GM12878 (cell line): ENCODE results near the gene NEK5. TPM values are rescaled to one million over a fixed set of nuclear protein-coding genes. Genes with fewer than 3 reads are reported as not detected.

ENCODE experiments used
- ATAC-seq: fragments of 200-7000 bp; cut with Tn5 transposase; 3 replicates; pipeline ENCODE4 v1.9.1; 2020; ENCODE audit warnings: mild to moderate bottlenecking, moderate library complexity
- BruUV-seq: library from RNA; stranded (reverse); fragments of 400-500 nt; replicated peaks from 2 replicates; lab custom pipeline; 2021; lab: Mats Ljungman, UMichigan
- CTCF ChIA-PET: fragments of 300-600 bp; sonication (Branson Sonifier 250); formaldehyde crosslinking; extraction: SDS; loops from one replicate; lab custom pipeline; 2021; ENCODE audit warnings: inconsistent platforms; lab: Yijun Ruan, JAX
- POLR2A ChIA-PET: fragments of 350-600 bp; formaldehyde crosslinking; extraction: SDS; loops from one replicate; lab custom pipeline; 2021; ENCODE audit warnings: inconsistent platforms; lab: Charles Lee
- RAD21 ChIA-PET: fragments of 300-600 bp; sonication (Branson Sonifier 250); formaldehyde crosslinking; loops from one replicate; lab custom pipeline; 2023; ENCODE audit warnings: antibody characterized with exemption; ENCODE audit not compliant: unreplicated experiment; lab: Charles Lee
- SMC1A ChIA-PET: fragments of 300-600 bp; sonication (Branson Sonifier 250); formaldehyde crosslinking; loops from one replicate; lab custom pipeline; 2023; ENCODE audit not compliant: unreplicated experiment, uncharacterized antibody; lab: Charles Lee
- DNase-seq: peaks from one replicate; pipeline ENCODE4 v3.0.0-alpha.2; 2011; ENCODE audit warnings: low read depth, low spot score
- FAIRE-seq: peaks from 3 replicates; lab custom pipeline; 2011; peaks lifted over from hg19 to GRCh38; lab: Jason Lieb, UNC
- H2AFZ ChIP-seq: 2 replicates; pipeline ENCODE4 v1.6.0; 2011; ENCODE audit warnings: low read depth, low read length, control low read depth; ENCODE audit not compliant: control insufficient read depth
- H3K27ac ChIP-seq: 2 replicates; pipeline ENCODE4 v1.5.1; 2011; ENCODE audit warnings: control low read depth; ENCODE audit not compliant: control insufficient read depth, insufficient read depth
- H3K27me3 ChIP-seq, 2 experiments: replicated peaks in 1 of 2; 2 replicates each; pipeline versions ENCODE4 v1.6.0 to v1.6.1; 2011; ENCODE audit warnings: low read length in 1 of 2; ENCODE audit not compliant: control insufficient read depth in 2 of 2, insufficient read depth in 2 of 2
- H3K36me3 ChIP-seq, 2 experiments: 2 replicates each; pipeline ENCODE4 v1.5.1; 2011; ENCODE audit warnings: low read length in 1 of 2; ENCODE audit not compliant: control insufficient read depth in 2 of 2, insufficient read depth in 2 of 2
- H3K4me1 ChIP-seq: 2 replicates; pipeline ENCODE4 v1.6.1; 2011; ENCODE audit warnings: mild to moderate bottlenecking, low read length, moderate library complexity, mixed read lengths; ENCODE audit not compliant: control insufficient read depth, insufficient read depth
- H3K4me2 ChIP-seq: 2 replicates; pipeline ENCODE4 v1.6.0; 2011; ENCODE audit warnings: control low read depth; ENCODE audit not compliant: control insufficient read depth, insufficient read depth
- H3K4me3 ChIP-seq: fragments of 200-600 bp; sonication (generic); 2 replicates; pipeline ENCODE4 v1.5.1; 2016
- H3K79me2 ChIP-seq: 2 replicates; pipeline ENCODE4 v1.6.0; 2011; ENCODE audit warnings: low read length; ENCODE audit not compliant: control insufficient read depth, insufficient read depth
- H3K9ac ChIP-seq: 2 replicates; pipeline ENCODE4 v1.8.0; 2011; ENCODE audit warnings: low read length, control low read depth, mixed read lengths; ENCODE audit not compliant: control insufficient read depth, insufficient read depth
- H3K9me3 ChIP-seq: replicated peaks from 3 replicates; pipeline ENCODE4 v1.5.1; 2011; ENCODE audit warnings: mild to moderate bottlenecking, low read length; ENCODE audit not compliant: control insufficient read depth, insufficient read depth
- H4K20me1 ChIP-seq: 2 replicates; pipeline ENCODE4 v1.6.0; 2011; ENCODE audit not compliant: control insufficient read depth, insufficient read depth
- ATF7 ChIP-seq: fragments of 450-650 bp; IDR thresholded peaks from 2 replicates; pipeline ENCODE4 v1.6.1; 2016; ENCODE audit warnings: low read depth, mild to moderate bottlenecking
- EZH2 ChIP-seq: IDR thresholded peaks from 2 replicates; pipeline ENCODE4 v1.6.1; 2012; ENCODE audit warnings: low read depth, mild to moderate bottlenecking, control low read depth, inconsistent platforms, low read length, borderline replicate concordance; ENCODE audit not compliant: control insufficient read depth
- MYB ChIP-seq: fragments of 150-350 bp; IDR thresholded peaks from 2 replicates; pipeline ENCODE4 v1.6.1; 2014; ENCODE audit warnings: mild to moderate bottlenecking, low read depth, low read length, borderline replicate concordance
- NR2F1 ChIP-seq: fragments of 450-650 bp; conservative IDR thresholded peaks from 2 replicates; pipeline ENCODE4 v1.6.1; 2017; ENCODE audit warnings: mild to moderate bottlenecking
- NRF1 ChIP-seq: conservative IDR thresholded peaks from 2 replicates; pipeline ENCODE4 v1.6.1; 2011; ENCODE audit warnings: mild to moderate bottlenecking, low read depth, low read length, improper control_type of control experiment
- RFX5 ChIP-seq: IDR thresholded peaks from 2 replicates; pipeline ENCODE4 v1.6.1; 2011; ENCODE audit warnings: low read depth, low read length, improper control_type of control experiment
- ZNF24 ChIP-seq: fragments of 450-650 bp; IDR thresholded peaks from 2 replicates; pipeline ENCODE4 v1.6.1; 2017; ENCODE audit warnings: antibody characterized with exemption, mild to moderate bottlenecking
- WGBS: methylation state at CpG from one replicate; pipeline ENCODE4 v1.1.6; 2016; ENCODE audit warnings: low lambda C conversion rate; ENCODE audit not compliant: insufficient replicate concordance, insufficient coverage; ENCODE audit errors: missing lambda C conversion rate; 5-methylcytosine and 5-hydroxymethylcytosine counted together
- in situ Hi-C: fragments of 300-500 bp; cut with MboI; formaldehyde crosslinking; loops from 9 replicates; pipeline ENCODE4 v1.14.3; 2018; ENCODE audit warnings: mixed read lengths
- intact Hi-C: fragments of 100-400 bp; cut with micrococcal nuclease; formaldehyde crosslinking; loops from one replicate; pipeline ENCODE4 v1.14.2; 2022; ENCODE audit not compliant: unreplicated experiment
- polyA plus RNA-seq, 11 experiments: library from polyadenylated mRNA; depleted of rRNA in 4 of 11; unstranded in 6 of 11; stranded (reverse) in 5 of 11; fragments of >200 nt; fragmentation: Nextera tagmentation in 4 of 11; fragmentation: Illumina TruSeq in 1 of 11; extraction: Ambion mirVana in 4 of 11; extraction: Trizol in 1 of 11; gene quantifications; 1 replicate in 1 of 11; 2 replicates in 10 of 11; pipeline versions ENCODE4 v1.2.1 to v1.2.3, GENCODE V29; 2011 to 2016; ENCODE audit warnings: inconsistent platforms in 2 of 11, missing spikeins in 2 of 11, low read depth in 1 of 11
- total RNA-seq, 4 experiments: library from RNA; depleted of rRNA in 3 of 4; stranded (reverse); fragments of >200 nt in 3 of 4; fragmentation: Illumina TruSeq in 1 of 4; extraction: Trizol in 1 of 4; gene quantifications; 2 replicates each; pipeline versions ENCODE4 v1.2.1 to v1.2.3, GENCODE V29; 2013 to 2021

The NEK5 gene
- total and polyA plus RNA-seq, 10 of the 15 experiments (the other 5 are each of a cell fraction or from before 2014, with no cell fraction given): 0.04 to 0.32 (median 0.20) TPM; not detected in 6

GRCh38 chr13:51995677-51996551 lies 133.0 kb downstream of the NEK5 start:
- no peaks in the 10 kb centered on the region for H3K36me3 ChIP-seq
- TF ChIP-seq RFX5: no peak
- TF ChIP-seq NRF1: no peak
- no peak for TF ChIP-seq MYB
- TF ChIP-seq ZNF24: no peak
- TF ChIP-seq ATF7: no peak
- TF ChIP-seq NR2F1: no peak
- no peak for TF ChIP-seq EZH2
- TF ChIP-seq, all 136 proteins: peak for 0
- RAD21 ChIA-PET: no interaction called here
- in situ Hi-C loops (no loop called here), intact Hi-C loops (loop anchor here (5.0 kb wide), 1 partner anchor 99 kb away; no protein-coding TSS in a partner anchor)
- Histone ChIP-seq H3K79me2 (no peaks in the 10 kb centered on the region), H3K4me3 (no peak overlapping the region), H3K9ac (no peak overlapping the region), H2AFZ (no peak overlapping the region), H3K9me3 (no peaks in the 10 kb centered on the region), H3K27me3 (peaks cover 3 to 11% of the 10 kb centered on the region in 2 experiments; a peak in 3 of 4 replicates), H3K27ac (no peak overlapping the region), H4K20me1 (no peaks in the 10 kb centered on the region), H3K4me2 (no peak overlapping the region), H3K4me1 (no peaks in the 10 kb centered on the region)
- POLR2A ChIA-PET: no interaction called here
- ATAC-seq: peak; percentile 21; the same call in 1 of the 3 replicates
- BruUV-seq: no TSS peak
- FAIRE-seq: no peak
- WGBS: 18% methylated on average over 9 of the region's 9 CpGs
- CTCF ChIA-PET: interaction anchor here (1.3 kb wide), 1 partner anchor 15 kb away, joined by 3 read pairs; no protein-coding TSS in a partner anchor
- SMC1A ChIA-PET: interaction anchor here (0.5 kb wide), 1 partner anchor 12 kb away, joined by 3 read pairs; no protein-coding TSS in a partner anchor
- DNase-seq: no peak
